Breast epithelium (tissue), 3 donors: Measurements from ENCODE around the gene P2RY13.

Experiments used
- POLR2A ChIP-seq: fragments of 450-650 bp; IDR thresholded peaks from one replicate; pipeline ENCODE4 v1.6.1; 2016; ENCODE audit warnings: antibody characterized with exemption, mild to moderate bottlenecking, moderate library complexity
- POLR2AphosphoS5 ChIP-seq, 3 donors: sonication (generic); formaldehyde crosslinking; IDR thresholded peaks; one replicate each; pipeline ENCODE4 v1.6.1; 2017; ENCODE audit warnings: antibody characterized with exemption in 3 of 3
- TF ChIP-seq, protein P1 (sequence below), 3 donors: fragments of 450-650 bp; IDR thresholded peaks; one replicate each; pipeline ENCODE4 v1.5.1; 2016 to 2017; ENCODE audit warnings: antibody characterized with exemption in 3 of 3, mild to moderate bottlenecking in 3 of 3, moderate library complexity in 3 of 3

DNA sequence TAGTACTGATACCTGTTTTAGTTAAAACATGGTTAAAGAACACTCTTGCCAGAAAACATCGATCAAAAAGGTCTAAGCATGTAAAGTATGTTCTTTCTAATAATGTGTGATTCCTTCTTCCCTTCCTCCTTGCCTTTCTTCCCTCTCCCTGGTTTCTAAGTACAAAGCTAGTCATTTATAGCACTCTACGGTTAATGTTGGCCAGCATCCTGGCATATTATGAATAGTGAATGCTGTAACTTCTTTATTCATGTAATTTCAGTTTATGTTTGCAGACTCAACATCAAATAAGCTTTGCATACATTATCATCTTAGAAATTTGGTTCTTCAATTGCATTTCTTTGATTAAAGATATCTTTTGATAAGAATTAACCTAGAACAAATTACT, 28.1 kb upstream of the P2RY13 start:
- TF ChIP-seq, protein P1, sequence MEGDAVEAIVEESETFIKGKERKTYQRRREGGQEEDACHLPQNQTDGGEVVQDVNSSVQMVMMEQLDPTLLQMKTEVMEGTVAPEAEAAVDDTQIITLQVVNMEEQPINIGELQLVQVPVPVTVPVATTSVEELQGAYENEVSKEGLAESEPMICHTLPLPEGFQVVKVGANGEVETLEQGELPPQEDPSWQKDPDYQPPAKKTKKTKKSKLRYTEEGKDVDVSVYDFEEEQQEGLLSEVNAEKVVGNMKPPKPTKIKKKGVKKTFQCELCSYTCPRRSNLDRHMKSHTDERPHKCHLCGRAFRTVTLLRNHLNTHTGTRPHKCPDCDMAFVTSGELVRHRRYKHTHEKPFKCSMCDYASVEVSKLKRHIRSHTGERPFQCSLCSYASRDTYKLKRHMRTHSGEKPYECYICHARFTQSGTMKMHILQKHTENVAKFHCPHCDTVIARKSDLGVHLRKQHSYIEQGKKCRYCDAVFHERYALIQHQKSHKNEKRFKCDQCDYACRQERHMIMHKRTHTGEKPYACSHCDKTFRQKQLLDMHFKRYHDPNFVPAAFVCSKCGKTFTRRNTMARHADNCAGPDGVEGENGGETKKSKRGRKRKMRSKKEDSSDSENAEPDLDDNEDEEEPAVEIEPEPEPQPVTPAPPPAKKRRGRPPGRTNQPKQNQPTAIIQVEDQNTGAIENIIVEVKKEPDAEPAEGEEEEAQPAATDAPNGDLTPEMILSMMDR (IDR thresholded peaks at IDR 0.05), result no peak
- TF ChIP-seq POLR2A (no peak), POLR2AphosphoS5 (IDR thresholded peaks at IDR 0.05) (no peak)
